GM23338 (cell line): ENCODE measurements around the gene CACUL1. TPM values are rescaled to one million over a fixed set of nuclear protein-coding genes. Genes with fewer than 3 reads are reported as not detected.

Experiments used
- ATAC-seq: fragments of 200-7000 bp; cut with Tn5 transposase; 3 replicates; pipeline ENCODE4 v1.9.1; 2020
- DNase-seq: peaks from one replicate; pipeline ENCODE4 v3.0.0-alpha.2; 2015; ENCODE audit warnings: low spot score
- H2AFZ ChIP-seq: fragments of 200-600 bp; sonication (generic); 2 replicates; pipeline ENCODE4 v1.8.0; 2016; ENCODE audit warnings: antibody characterized with exemption, mild to moderate bottlenecking, moderate library complexity
- H3F3A ChIP-seq: fragments of 200-600 bp; sonication (generic); replicated peaks from 2 replicates; pipeline ENCODE4 v1.8.0; 2017; ENCODE audit warnings: antibody characterized with exemption, mixed run types, low read depth
- H3K27ac ChIP-seq: fragments of 200-600 bp; sonication (generic); 2 replicates; pipeline ENCODE4 v1.6.1; 2016; ENCODE audit warnings: low read depth
- H3K27me3 ChIP-seq: fragments of 200-600 bp; sonication (generic); 2 replicates; pipeline ENCODE4 v1.8.0; 2016; ENCODE audit warnings: mild to moderate bottlenecking, mixed run types, moderate library complexity; ENCODE audit not compliant: insufficient read depth
- H3K36me3 ChIP-seq: fragments of 200-600 bp; sonication (generic); 2 replicates; pipeline ENCODE4 v1.8.0; 2016; ENCODE audit warnings: mild to moderate bottlenecking; ENCODE audit not compliant: insufficient read depth
- H3K4me1 ChIP-seq: fragments of 200-600 bp; sonication (generic); 2 replicates; pipeline ENCODE4 v1.8.0; 2016; ENCODE audit warnings: mild to moderate bottlenecking, moderate library complexity; ENCODE audit not compliant: insufficient read depth
- H3K4me2 ChIP-seq: fragments of 200-600 bp; sonication (generic); 2 replicates; pipeline ENCODE4 v1.7.1; 2017; ENCODE audit warnings: mixed run types
- H3K4me3 ChIP-seq: fragments of 200-600 bp; sonication (generic); 2 replicates; pipeline ENCODE4 v1.6.1; 2016; ENCODE audit warnings: mixed run types
- H3K79me2 ChIP-seq: fragments of 200-600 bp; sonication (generic); replicated peaks from 2 replicates; pipeline ENCODE4 v1.8.0; 2017; ENCODE audit warnings: mild to moderate bottlenecking; ENCODE audit not compliant: insufficient read depth
- H3K9me2 ChIP-seq: fragments of 200-600 bp; sonication (generic); 2 replicates; pipeline ENCODE4 v1.8.0; 2017; ENCODE audit not compliant: insufficient read depth
- H4K20me1 ChIP-seq: fragments of 200-600 bp; sonication (generic); replicated peaks from 2 replicates; pipeline ENCODE4 v1.8.0; 2017; ENCODE audit warnings: mild to moderate bottlenecking; ENCODE audit not compliant: insufficient read depth
- H3K27ac Mint-ChIP-seq: 2 replicates; pipeline ENCODE4 v1.8.0; 2020; ENCODE audit warnings: inconsistent platforms, mild to moderate bottlenecking, moderate library complexity, mixed read lengths
- H3K27me3 Mint-ChIP-seq: 3 replicates; pipeline ENCODE4 v1.8.0; 2022; ENCODE audit warnings: low read depth, mild to moderate bottlenecking, moderate library complexity, mixed read lengths, inconsistent platforms; ENCODE audit not compliant: insufficient read depth, poor library complexity
- H3K36me3 Mint-ChIP-seq: 3 replicates; pipeline ENCODE4 v1.8.0; 2021; ENCODE audit warnings: low read depth, mild to moderate bottlenecking, inconsistent platforms, moderate library complexity, mixed read lengths
- H3K4me1 Mint-ChIP-seq: 3 replicates; pipeline ENCODE4 v1.8.0; 2020; ENCODE audit warnings: mild to moderate bottlenecking, inconsistent platforms, mixed read lengths
- H3K4me3 Mint-ChIP-seq: 3 replicates; pipeline ENCODE4 v1.8.0; 2021; ENCODE audit warnings: moderate library complexity, mild to moderate bottlenecking, inconsistent platforms, mixed read lengths
- H3K9me3 Mint-ChIP-seq: 3 replicates; pipeline ENCODE4 v1.8.0; 2020; ENCODE audit warnings: moderate library complexity, mild to moderate bottlenecking, inconsistent platforms, mixed read lengths
- CREB1 ChIP-seq: fragments of 250-450 bp; sonication (Bioruptor Pico); IDR thresholded peaks from 2 replicates; pipeline ENCODE4 v1.5.0; 2020; ENCODE audit warnings: low read depth, mild to moderate bottlenecking, moderate library complexity
- EZH2 ChIP-seq: fragments of 200-600 bp; sonication (generic); IDR thresholded peaks from one replicate; pipeline ENCODE4 v1.8.0; 2017; ENCODE audit warnings: antibody characterized with exemption, mild to moderate bottlenecking, low read depth; ENCODE audit not compliant: unreplicated experiment
- EZH2phosphoT487 ChIP-seq: fragments of 200-600 bp; sonication (generic); IDR thresholded peaks from one replicate; pipeline ENCODE4 v1.8.1; 2018; ENCODE audit warnings: antibody characterized with exemption; ENCODE audit not compliant: unreplicated experiment
- JUNB ChIP-seq: IDR thresholded peaks from one replicate; pipeline ENCODE4 v1.6.1; 2016; ENCODE audit warnings: antibody characterized with exemption; ENCODE audit not compliant: unreplicated experiment
- NANOG ChIP-seq: IDR thresholded peaks from 2 replicates; pipeline ENCODE4 v1.6.1; 2016; ENCODE audit warnings: antibody characterized with exemption, borderline replicate concordance
- POLR2AphosphoS5 ChIP-seq: IDR thresholded peaks from 2 replicates; pipeline ENCODE4 v1.6.1; 2016; ENCODE audit warnings: antibody characterized with exemption, low read depth
- ZNF114 ChIP-seq: fragments of 250-450 bp; sonication (Bioruptor Pico); IDR thresholded peaks from 2 replicates; pipeline ENCODE4 v1.5.0; 2020; ENCODE audit warnings: mild to moderate bottlenecking, moderate library complexity
- ZNF331 ChIP-seq: fragments of 250-450 bp; sonication (Bioruptor Pico); IDR thresholded peaks from 2 replicates; pipeline ENCODE4 v1.5.0; 2020; ENCODE audit warnings: low read depth, mild to moderate bottlenecking, moderate library complexity
- polyA plus RNA-seq: library from polyadenylated mRNA; unstranded; fragments of >200 nt; fragmentation: Nextera tagmentation; extraction: Ambion mirVana; gene quantifications from 2 replicates; pipeline ENCODE4 v1.2.1, GENCODE V29; 2016
- total RNA-seq: library from RNA; depleted of rRNA; stranded (reverse); fragments of >200 nt; shearing (Covaris generic); gene quantifications from 2 replicates; pipeline ENCODE4 v1.2.3, GENCODE V29; 2014
- TF ChIP-seq, protein P1 (sequence below), 2 experiments: fragments of 200-600 bp in 1 of 2; sonication (generic) in 1 of 2; conservative IDR thresholded peaks; 2 replicates each; pipeline versions ENCODE4 v1.5.1 to v1.6.1; 2016 to 2017; ENCODE audit warnings: antibody characterized with exemption in 2 of 2, low read depth in 2 of 2, mild to moderate bottlenecking in 2 of 2, moderate library complexity in 1 of 2
- TF ChIP-seq, protein P2 (sequence below): fragments of 250-450 bp; sonication (Bioruptor Pico); IDR thresholded peaks from 2 replicates; pipeline ENCODE4 v1.5.0; 2020; ENCODE audit warnings: mild to moderate bottlenecking, moderate library complexity
- TF ChIP-seq, protein P3 (sequence below): IDR thresholded peaks from 2 replicates; pipeline ENCODE4 v1.6.1; 2016; ENCODE audit warnings: antibody characterized with exemption

The CACUL1 gene
- total and polyA plus RNA-seq, 2 experiments from 2014 or later: 46.4 to 59.4 TPM

DNA sequence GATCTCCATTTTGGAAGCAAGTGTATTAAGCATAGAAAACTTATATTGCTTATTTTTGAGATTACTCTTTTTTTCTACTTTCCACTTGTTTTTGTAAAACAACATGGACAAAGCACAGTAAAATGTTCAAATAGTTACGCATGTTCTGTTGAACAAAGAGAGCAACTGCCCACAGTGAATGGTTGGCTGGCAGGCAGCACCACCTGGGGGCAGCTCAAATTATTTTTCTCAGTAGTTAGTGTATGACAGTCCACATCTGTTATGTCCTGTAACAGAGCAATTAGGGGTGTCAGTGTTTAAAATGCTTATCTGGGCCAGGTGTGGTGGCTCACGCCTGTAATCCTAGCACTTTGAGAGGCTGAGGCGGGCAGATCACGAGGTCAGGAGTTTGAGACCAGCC is 46.1 kb upstream of the CACUL1 start:
- Histone ChIP-seq H3K27me3 (no peaks in the 10 kb centered on the region), H3K9me2 (no peaks in the 10 kb centered on the region), H3K79me2 (no peaks in the 10 kb centered on the region), H3K4me1 (no peaks in the 10 kb centered on the region), H3K4me3 (no peak overlapping the region), H4K20me1 (no peaks in the 10 kb centered on the region), H3K36me3 (no peaks in the 10 kb centered on the region), H2AFZ (no peak overlapping the region), H3F3A (no peaks in the 10 kb centered on the region), H3K27ac (no peak overlapping the region), H3K4me2 (no peak overlapping the region)
- no peaks in the 10 kb centered on the region for H3K36me3 Mint-ChIP-seq
- H3K27me3 Mint-ChIP-seq: peaks cover 5% of the 10 kb centered on the region
- H3K9me3 Mint-ChIP-seq: peaks cover 9% of the 10 kb centered on the region; the same call in 2 of the 3 replicates
- no peak overlapping the region for H3K4me3 Mint-ChIP-seq
- ATAC-seq (no peak), DNase-seq (no peak)
- no peak for TF ChIP-seq ZNF114 (CRISPR knock-in tag)
- TF ChIP-seq, protein P1, sequence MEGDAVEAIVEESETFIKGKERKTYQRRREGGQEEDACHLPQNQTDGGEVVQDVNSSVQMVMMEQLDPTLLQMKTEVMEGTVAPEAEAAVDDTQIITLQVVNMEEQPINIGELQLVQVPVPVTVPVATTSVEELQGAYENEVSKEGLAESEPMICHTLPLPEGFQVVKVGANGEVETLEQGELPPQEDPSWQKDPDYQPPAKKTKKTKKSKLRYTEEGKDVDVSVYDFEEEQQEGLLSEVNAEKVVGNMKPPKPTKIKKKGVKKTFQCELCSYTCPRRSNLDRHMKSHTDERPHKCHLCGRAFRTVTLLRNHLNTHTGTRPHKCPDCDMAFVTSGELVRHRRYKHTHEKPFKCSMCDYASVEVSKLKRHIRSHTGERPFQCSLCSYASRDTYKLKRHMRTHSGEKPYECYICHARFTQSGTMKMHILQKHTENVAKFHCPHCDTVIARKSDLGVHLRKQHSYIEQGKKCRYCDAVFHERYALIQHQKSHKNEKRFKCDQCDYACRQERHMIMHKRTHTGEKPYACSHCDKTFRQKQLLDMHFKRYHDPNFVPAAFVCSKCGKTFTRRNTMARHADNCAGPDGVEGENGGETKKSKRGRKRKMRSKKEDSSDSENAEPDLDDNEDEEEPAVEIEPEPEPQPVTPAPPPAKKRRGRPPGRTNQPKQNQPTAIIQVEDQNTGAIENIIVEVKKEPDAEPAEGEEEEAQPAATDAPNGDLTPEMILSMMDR (conservative IDR thresholded peaks at IDR 0.05; ENCODE audit: low read depth in 2 of 2): peak; percentile 39 to 56
- no peaks in the 10 kb centered on the region for H3K4me1 Mint-ChIP-seq
- no peak overlapping the region for H3K27ac Mint-ChIP-seq

DNA sequence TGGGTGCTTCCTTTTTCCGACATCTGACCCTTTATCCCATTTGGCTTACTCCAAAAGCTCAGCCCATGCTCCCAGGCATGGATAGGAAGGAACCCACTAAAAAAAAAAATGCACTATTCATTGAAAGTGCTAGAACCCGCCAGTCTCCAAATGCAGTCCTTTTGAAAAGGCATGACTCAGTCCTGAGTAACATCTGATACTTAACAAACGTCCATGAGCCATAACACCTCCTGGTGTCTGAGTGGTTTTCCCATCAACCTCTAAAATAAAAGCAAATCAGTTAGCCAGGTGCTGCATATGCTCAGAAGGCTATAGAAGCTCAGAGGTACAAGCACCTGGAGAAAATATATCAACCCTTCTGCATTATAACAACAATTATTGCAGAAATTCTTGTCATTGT is 45.0 kb upstream of the CACUL1 start:
- Mint-ChIP-seq H3K4me3 (no peak overlapping the region), H3K27me3 (peaks cover 5% of the 10 kb centered on the region), H3K36me3 (no peaks in the 10 kb centered on the region), H3K27ac (no peak overlapping the region), H3K9me3 (peaks cover 15% of the 10 kb centered on the region; the same call in 2 of the 3 replicates), H3K4me1 (no peaks in the 10 kb centered on the region)
- Histone ChIP-seq H3K36me3 (no peaks in the 10 kb centered on the region), H3K4me3 (no peak overlapping the region), H3K9me2 (no peaks in the 10 kb centered on the region), H3F3A (no peaks in the 10 kb centered on the region), H3K79me2 (no peaks in the 10 kb centered on the region), H3K27me3 (no peaks in the 10 kb centered on the region), H4K20me1 (no peaks in the 10 kb centered on the region), H3K4me1 (no peaks in the 10 kb centered on the region), H3K4me2 (no peak overlapping the region), H2AFZ (no peak overlapping the region), H3K27ac (no peak overlapping the region)
- no peak for ATAC-seq
- no peak for DNase-seq
- TF ChIP-seq NANOG (no peak), JUNB (no peak), EZH2 (no peak), ZNF114 (CRISPR knock-in tag) (no peak), CREB1 (CRISPR knock-in tag) (no peak), ZNF331 (CRISPR knock-in tag) (no peak), POLR2AphosphoS5 (no peak), EZH2phosphoT487 (no peak)
- TF ChIP-seq, protein P1 (conservative IDR thresholded peaks at IDR 0.05; ENCODE audit: low read depth in 2 of 2): no peak
- TF ChIP-seq, protein P2, sequence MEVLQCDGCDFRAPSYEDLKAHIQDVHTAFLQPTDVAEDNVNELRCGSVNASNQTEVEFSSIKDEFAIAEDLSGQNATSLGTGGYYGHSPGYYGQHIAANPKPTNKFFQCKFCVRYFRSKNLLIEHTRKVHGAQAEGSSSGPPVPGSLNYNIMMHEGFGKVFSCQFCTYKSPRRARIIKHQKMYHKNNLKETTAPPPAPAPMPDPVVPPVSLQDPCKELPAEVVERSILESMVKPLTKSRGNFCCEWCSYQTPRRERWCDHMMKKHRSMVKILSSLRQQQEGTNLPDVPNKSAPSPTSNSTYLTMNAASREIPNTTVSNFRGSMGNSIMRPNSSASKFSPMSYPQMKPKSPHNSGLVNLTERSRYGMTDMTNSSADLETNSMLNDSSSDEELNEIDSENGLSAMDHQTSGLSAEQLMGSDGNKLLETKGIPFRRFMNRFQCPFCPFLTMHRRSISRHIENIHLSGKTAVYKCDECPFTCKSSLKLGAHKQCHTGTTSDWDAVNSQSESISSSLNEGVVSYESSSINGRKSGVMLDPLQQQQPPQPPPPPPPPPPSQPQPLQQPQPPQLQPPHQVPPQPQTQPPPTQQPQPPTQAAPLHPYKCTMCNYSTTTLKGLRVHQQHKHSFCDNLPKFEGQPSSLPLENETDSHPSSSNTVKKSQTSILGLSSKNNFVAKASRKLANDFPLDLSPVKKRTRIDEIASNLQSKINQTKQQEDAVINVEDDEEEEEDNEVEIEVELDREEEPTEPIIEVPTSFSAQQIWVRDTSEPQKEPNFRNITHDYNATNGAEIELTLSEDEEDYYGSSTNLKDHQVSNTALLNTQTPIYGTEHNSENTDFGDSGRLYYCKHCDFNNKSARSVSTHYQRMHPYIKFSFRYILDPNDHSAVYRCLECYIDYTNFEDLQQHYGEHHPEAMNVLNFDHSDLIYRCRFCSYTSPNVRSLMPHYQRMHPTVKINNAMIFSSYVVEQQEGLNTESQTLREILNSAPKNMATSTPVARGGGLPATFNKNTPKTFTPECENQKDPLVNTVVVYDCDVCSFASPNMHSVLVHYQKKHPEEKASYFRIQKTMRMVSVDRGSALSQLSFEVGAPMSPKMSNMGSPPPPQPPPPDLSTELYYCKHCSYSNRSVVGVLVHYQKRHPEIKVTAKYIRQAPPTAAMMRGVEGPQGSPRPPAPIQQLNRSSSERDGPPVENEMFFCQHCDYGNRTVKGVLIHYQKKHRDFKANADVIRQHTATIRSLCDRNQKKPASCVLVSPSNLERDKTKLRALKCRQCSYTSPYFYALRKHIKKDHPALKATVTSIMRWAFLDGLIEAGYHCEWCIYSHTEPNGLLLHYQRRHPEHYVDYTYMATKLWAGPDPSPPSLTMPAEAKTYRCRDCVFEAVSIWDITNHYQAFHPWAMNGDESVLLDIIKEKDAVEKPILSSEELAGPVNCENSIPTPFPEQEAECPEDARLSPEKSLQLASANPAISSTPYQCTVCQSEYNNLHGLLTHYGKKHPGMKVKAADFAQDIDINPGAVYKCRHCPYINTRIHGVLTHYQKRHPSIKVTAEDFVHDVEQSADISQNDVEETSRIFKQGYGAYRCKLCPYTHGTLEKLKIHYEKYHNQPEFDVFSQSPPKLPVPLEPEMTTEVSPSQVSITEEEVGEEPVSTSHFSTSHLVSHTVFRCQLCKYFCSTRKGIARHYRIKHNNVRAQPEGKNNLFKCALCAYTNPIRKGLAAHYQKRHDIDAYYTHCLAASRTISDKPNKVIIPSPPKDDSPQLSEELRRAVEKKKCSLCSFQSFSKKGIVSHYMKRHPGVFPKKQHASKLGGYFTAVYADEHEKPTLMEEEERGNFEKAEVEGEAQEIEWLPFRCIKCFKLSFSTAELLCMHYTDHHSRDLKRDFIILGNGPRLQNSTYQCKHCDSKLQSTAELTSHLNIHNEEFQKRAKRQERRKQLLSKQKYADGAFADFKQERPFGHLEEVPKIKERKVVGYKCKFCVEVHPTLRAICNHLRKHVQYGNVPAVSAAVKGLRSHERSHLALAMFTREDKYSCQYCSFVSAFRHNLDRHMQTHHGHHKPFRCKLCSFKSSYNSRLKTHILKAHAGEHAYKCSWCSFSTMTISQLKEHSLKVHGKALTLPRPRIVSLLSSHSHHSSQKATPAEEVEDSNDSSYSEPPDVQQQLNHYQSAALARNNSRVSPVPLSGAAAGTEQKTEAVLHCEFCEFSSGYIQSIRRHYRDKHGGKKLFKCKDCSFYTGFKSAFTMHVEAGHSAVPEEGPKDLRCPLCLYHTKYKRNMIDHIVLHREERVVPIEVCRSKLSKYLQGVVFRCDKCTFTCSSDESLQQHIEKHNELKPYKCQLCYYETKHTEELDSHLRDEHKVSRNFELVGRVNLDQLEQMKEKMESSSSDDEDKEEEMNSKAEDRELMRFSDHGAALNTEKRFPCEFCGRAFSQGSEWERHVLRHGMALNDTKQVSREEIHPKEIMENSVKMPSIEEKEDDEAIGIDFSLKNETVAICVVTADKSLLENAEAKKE (CRISPR knock-in tag): no peak
- TF ChIP-seq, protein P3, sequence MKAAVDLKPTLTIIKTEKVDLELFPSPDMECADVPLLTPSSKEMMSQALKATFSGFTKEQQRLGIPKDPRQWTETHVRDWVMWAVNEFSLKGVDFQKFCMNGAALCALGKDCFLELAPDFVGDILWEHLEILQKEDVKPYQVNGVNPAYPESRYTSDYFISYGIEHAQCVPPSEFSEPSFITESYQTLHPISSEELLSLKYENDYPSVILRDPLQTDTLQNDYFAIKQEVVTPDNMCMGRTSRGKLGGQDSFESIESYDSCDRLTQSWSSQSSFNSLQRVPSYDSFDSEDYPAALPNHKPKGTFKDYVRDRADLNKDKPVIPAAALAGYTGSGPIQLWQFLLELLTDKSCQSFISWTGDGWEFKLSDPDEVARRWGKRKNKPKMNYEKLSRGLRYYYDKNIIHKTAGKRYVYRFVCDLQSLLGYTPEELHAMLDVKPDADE: no peak
